NCI-H2196 (cell line): ENCODE results near the gene PRR14.
"Not testable (repeated sequence)": the region's sequence is repeated elsewhere in the genome, so short reads cannot be mapped to it uniquely, and the experiment has no call there.

ENCODE experiments used
- DNase-seq: peaks from one replicate; lab custom pipeline; 2025; ENCODE audit not compliant: unreplicated experiment; lab: John Stamatoyannopoulos, UW

Gene PRR14

GRCh38 chr16:30688701-30689100 is 37.9 kb downstream of the PRR14 start:
- no peak for DNase-seq

GRCh38 chr16:30691907-30692306 is 41.1 kb downstream of the PRR14 start:
- no peak for DNase-seq

GRCh38 chr16:30692396-30693064 is 41.8 kb downstream of the PRR14 start:
- DNase-seq, result no peak

GRCh38 chr16:30694926-30695693 is 44.4 kb downstream of the PRR14 start:
- DNase-seq, result no peak

GRCh38 chr16:30696646-30697045 is 45.9 kb downstream of the PRR14 start:
- not testable (repeated sequence) for DNase-seq

GRCh38 chr16:30697264-30698138 is 46.7 kb downstream of the PRR14 start:
- peak; percentile 96 for DNase-seq

- DNase-seq, result peak; percentile 97
Measured at GRCh38 chr16:30698139-30698815, 47.5 kb downstream of the PRR14 start.

- DNase-seq, result peak; percentile 86
Measured at GRCh38 chr16:30698816-30699614, 48.3 kb downstream of the PRR14 start, which contains the start of gene SRCAP. SRCAP (plus strand) TSS chr16:30699171; CDS start chr16:30700825, 1,654 bp downstream.

- no peak for DNase-seq
Measured at GRCh38 chr16:30699615-30700099, 48.9 kb downstream of the PRR14 start.

- no peak for DNase-seq
Measured at GRCh38 chr16:30700491-30700890, 49.7 kb downstream of the PRR14 start.

- DNase-seq, result no peak
Measured at GRCh38 chr16:30700971-30701370, 50.2 kb downstream of the PRR14 start.

- not testable (repeated sequence) for DNase-seq
Measured at GRCh38 chr16:30703071-30703470, 52.3 kb downstream of the PRR14 start.

GRCh38 chr16:30703971-30704370 is 53.2 kb downstream of the PRR14 start:
- DNase-seq, result no peak
